Fibroblast of the conjunctiva (primary cell): ENCODE results near the gene RANBP3.
"Not testable (repeated sequence)": the region's sequence is repeated elsewhere in the genome, so short reads cannot be mapped to it uniquely, and the experiment has no call there.

Experiments used
- DNase-seq: peaks from one replicate; pipeline ENCODE4 v3.0.0-alpha.2; 2010; ENCODE audit warnings: low read depth

RANBP3 gene

DNA sequence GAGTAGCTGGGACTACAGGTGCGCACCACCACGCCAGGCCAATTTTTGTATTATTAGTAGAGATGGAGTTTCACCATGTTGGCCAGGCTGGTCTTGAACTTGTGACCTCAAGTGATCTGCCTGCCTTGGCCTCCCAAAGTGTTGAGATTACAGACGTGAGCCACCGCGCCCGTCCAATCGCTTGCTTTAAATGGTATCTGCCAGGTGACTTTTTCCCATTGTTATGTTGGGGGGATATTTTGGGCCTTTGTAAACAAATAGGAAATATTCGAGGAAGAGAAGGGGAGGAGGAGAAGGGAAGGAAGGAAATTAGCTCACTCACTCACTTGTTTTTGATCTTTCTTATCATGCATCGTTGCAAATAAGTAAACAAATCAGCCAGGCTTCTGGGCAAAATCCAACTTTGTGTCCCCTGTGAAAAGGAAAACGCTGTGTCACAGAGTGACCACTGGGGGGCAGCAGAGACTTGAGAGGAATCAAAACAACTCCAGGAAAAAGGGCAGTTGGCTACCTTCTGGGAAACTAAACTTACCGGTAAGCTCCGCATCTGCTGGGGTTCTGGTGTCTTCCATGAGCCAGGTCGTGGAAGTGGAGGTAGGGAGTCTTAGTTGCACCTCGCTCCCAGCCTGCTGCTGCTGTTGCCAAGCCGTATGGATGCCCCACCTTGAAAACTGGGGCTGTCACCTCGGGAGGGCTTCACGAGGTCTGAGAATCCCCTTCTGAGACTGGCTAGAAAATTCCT lies 9.3 kb upstream of the RANBP3 start:
- peak; percentile 78 for DNase-seq

DNA sequence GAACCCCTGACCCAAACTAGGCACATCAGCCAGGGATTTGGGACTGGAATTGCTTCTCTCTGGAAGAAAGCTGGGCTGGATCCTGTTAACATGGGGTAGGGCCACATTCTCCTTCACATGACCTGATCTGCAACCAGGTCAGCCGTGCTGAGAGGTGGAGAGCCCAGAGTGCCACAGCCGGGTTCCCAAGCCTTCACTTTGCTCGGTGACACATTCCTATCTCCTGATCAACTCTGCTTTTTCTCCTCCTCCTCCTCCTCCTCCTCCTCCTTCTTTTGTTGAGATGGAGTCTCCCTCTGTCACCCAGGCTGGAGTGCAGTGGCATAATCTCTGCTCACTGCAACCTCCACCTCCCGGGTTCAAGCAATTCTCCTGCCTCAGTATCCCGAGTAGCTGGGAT lies 7.9 kb upstream of the RANBP3 start:
- not testable (repeated sequence) for DNase-seq

DNA sequence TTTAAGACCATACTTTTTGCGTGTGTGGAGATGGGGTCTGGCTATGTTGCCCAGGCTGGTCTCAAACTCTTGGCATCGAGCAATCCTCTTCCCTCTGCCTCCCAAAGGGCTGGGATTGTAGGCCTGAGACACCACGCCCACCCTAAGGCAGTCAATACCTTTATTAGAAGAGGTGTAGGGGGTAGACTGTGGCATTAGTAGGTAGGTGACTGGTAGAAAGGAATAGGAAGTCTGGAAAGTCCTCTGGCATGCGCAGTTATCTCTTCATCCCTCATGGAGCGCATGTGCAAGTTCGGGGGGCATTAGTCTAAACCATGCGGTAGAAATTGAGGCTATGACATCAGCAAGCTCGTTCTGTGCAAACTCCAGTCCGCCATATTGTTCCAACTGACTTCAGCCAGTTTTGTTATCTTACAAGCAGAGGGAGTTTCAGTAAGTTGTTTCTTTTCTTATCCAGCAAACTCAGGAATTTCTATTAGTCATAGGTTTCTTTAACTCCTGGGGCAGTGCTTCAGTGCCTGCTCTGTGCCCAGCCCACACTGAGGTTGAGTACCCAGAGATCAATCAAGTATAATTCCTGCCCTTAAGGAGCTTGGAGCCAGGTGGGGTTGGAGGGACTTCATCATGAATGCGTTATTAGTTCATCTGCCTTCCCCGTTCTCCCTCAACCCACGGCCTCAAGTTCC lies 7.3 kb upstream of the RANBP3 start:
- no peak for DNase-seq

DNA sequence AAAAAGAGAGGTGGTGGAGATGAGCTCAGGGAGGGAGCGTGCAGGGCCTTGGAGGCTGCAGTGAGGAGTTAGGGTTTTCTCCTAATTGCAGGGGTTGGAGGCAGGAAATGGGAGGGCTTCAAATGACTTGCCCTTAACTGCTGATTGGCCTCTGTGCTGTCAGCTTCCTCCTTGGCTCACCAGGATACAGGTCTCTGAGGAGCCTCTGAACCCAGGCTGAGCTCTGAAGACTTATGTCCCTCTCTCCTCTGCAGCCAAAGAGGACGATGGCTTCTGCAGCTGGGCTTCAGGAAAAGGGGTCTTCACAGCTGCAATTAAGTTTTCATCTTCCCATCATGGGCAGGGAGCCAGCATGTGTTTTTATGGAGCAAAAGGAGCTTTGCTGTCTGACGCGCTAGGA lies 6.7 kb upstream of the RANBP3 start:
- DNase-seq: no peak

DNA sequence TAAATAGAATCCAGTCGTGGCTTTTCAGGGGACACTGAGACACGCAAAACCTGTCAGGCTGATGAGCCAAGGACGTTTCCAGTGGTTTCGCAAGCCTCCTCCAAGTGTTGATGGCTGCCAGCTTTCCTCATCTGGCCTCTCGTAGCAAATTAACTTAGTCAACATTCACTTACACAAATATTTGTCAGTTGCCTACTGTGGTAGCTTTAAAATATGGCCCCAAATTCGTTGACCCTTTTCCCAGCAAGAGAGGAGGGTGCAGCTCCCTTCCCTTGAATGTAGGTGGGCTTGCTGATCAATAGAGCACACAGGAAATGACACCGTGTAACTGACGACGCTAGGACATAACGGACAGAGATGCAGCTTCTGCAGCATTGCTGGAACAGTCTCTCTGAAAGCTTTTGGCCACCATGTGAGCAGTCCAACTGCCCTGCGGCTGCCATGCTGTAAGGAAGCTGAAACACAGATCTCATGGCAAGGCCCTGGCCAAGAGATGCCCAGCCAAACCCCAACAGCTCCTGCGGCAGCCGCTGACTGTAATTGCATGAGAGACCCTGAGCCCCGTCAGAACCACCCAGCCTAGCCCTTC lies 5.5 kb upstream of the RANBP3 start:
- DNase-seq: no peak

DNA sequence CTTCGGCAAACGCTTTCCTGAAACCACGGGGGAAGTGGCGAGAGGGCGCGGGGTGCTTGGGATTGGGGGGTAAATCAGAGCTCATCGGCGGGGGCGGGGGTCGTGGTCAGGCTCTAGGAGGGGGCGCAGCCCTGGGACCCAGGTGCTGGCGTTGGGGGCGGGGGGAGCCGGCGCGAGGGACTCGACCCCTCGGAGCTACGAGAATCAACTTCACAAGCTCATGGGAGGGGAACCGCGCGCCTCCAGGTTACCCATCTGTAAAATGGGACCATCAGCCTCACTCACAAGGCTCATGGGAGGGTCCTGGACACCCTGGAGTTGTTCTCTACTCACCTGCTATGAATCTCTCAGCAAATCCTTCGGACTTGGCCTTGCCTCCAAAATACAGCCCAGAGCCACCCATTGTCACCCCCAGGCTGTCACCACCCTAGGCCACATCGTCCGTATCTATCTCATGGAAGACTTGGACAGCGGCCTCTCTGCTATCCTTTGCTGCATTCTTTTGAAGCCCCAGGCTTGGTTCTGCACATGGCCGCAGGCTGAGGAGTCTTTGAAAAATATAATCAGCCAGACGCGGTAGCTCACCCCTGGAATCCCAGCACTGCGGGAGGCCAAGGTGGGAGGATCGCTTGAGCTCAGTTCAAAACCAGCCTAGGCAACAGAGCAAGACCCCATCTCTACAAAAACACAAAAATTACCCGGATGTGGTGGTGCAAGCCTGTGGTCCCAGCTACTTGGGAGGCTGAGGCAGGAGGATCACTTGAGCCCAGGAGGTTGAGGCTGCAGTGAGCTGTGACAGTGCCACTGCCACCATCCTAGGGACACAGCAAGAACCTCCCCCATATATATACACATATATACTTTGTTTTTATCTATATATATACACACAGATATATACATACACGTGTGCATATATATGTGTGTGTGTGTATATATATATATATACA lies 939 bp upstream of the RANBP3 start:
- no peak for DNase-seq

DNA sequence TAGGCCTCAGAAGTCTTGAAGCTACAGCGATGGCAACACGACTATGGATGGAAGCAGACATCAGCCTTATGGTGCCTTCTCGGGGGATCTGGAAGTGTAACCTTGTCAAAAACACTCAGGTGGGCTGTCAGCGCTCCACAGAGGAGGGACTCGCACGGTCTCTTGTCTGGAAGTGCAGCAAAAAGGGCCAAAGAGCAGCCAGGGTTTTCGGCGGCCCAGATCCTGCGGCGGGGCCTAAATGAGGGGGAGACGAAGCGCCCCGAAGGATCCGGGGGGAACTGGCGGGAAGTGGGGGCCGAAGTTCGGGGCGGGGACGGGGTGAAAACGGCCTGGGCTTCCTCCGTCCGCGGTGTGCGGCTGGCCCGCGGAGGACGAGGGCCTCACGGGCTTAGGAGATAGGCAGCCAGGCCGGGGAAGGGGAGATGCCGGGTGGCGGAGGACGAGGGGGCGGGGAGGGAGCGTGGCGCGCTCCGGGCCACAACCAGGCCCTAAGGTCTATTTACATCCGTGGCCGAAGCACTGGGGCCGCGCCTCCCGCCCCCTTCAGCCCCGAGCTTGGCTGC lies 637 bp downstream of the RANBP3 start:
- no peak for DNase-seq

DNA sequence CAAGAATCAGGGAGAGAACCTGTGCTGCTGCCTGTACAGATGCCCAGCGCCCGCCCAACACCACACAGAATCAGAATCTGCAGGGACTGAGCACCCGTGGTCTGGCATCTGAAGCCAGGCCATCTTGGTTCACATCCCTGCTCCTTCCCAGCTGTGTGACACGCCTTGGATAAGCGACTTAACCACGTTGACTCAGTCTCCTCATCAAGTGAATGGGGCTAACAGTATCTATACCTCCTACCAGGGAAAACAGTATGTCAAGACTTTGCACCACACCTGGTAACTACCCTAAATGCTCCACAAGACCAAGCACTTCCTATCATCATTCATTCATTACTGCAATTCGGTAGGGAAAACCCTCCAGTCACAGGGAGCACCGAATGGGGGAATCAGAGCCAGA lies 1.2 kb downstream of the RANBP3 start:
- DNase-seq: no peak

DNA sequence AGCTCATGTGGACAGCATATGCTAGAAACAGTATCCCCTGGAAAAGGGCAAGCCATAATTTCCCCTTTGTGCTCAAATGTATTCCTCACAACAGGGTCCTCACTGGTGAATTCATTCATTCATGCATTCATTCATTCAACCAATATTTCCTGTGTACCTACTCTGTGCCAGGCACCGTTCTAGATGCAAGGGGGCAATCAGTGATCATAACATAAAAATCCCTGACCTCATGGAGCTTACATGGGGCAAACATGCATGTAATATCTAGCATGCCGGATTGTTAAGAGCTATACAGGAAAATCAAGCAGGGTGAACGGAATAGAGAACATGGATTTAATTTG lies 2.6 kb downstream of the RANBP3 start:
- no peak for DNase-seq

DNA sequence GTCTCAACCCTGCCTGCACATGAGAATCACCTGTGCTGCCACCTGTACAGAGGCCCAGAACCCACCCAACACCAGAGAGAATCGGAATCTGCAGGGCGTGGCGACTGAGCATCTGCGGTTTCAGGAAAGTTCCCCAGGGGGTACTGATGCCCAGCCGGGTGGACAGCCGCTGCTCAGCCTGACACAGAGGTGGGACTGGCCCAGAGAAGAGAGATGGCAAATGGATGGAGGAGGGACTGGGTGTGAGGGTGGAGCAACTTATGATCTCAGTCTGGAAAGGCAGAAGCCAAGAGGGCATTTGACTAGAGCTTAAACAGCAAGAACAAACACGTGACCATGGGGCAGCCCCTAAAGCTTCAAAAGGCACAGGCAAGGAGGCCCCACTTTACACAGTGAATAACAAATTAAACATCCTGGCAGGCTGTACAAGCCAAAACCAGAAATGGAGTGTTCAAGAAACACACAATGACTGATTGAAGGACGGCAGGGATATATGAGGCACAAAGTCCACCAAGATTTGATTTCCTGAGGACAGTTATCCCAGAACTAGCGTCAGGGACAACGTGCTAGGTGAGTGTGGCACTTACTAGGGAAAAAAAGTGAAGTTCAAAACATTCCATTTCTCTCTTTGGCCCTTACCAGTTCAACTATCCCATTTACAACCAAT lies 3.1 kb downstream of the RANBP3 start:
- DNase-seq: no peak

DNA sequence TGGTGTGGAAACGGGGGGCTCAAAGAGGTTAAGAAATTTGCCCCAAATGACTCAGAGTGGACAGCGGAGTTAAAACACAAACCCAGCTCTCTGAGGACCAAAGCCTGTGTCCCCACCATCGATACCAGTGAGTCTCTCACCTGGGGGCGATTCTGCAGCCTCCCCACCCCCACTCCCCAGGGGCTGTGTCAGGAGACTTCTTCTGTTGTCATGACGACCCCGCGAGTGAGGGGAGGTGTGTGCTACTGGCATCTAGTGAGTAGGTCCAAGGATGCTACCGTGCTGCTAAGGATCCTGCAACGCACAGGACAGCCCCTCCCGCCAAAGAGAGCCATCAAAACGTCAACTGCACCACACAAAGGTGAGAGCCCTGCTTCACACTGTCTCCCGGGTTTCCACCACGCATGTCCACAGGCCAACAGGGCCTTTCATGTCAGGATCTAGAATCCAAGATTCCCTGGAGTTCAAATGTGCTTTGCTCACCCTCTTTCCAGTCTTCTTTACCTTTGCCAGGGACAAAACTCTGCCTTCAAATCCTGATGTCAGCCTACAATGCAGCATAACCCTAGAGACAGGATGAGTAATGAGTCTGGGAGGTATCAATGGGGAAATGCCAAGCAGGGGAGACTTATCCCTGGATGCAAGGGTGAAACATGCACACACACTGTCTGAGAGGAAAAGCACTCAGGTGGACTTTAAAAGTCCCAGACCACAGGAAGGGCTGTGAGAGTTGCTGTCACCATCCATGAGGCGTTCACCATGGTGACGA lies 3.9 kb downstream of the RANBP3 start:
- DNase-seq: no peak

DNA sequence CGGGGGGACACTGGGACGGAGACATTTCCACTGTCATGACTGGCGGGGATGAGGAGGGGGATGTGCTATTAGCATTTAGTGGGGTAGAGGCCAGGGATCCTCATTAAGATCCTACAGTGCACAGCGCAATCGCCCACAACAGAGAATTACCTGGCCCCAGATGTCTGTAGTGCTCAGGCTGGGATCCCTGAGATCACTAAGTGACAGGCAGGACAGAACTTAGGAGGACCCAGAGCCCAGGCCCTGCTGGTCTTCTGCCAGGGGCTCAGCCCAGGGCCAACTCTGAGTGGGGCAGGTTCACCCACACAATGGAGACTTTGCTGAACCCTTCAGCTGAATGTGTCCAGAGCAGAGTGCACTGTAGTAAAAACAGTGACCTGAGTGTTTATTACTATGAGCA lies 4.6 kb downstream of the RANBP3 start:
- no peak for DNase-seq

DNA sequence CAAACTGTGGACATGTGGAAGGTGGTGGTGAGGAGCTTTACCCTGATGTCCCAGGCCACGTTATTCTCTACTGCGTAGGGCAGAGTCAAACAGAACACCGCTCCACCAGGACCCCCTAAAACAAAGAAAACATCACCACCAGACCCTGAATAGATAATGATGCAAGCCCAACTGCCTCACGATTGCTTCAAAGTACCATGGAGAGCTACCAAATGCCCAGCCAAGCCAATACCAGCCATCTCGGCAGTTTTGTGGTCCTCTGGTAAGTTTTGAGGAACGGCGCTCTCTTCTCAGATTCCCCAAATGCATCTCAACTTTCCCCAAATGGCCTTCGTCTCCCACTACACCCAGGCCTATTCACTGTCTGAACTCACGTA lies 5.6 kb downstream of the RANBP3 start:
- DNase-seq: no peak

DNA sequence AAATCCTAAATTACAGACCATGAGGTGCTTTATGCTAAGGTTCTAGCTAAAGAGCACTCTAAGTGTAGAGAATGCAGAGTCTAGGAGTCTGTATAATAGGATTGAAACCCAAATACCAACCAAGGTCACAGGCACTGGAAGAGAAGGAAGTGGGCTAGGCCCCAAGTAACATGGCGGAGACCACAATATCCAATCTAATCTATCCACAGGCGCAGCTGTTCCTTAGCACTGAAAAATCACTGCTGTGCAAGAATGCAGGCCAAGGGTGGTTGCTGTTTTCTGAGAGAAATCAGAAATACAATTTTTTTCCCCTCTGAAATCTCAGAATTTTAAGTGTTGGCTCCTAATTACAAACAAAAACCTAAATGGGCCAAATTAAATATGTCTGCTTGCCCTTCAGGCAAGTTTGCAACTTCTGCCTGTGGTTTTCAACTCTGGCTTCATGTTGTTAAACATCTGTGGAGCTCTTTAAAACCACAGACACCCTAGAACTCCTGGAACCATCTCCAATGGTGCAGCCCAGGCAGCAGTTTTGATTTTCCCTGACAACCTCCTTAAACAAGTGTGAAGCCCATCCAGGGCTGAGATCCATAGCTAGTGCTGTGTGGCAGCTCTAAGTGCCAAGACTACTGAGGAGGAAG lies 6.1 kb downstream of the RANBP3 start:
- DNase-seq: no peak

DNA sequence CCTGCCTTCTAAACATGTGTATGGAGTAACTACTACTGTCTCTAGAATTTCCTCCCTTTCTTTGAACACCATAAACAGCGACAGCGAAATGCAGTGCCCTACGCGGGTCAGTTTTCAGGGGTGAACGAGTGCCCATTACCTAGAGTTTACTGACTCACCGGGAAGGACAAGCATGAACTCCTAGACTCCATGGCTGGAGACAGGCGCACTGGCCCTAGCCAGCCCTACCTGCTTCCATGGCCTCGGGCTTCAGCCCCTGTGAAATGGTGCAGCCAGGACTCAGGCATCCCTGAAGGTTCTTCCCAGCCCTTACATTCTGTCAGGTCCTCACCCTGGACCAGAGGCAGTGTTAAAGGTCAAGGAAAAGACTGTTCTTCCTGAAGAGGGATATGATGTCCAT lies 8.5 kb downstream of the RANBP3 start:
- no peak for DNase-seq

DNA sequence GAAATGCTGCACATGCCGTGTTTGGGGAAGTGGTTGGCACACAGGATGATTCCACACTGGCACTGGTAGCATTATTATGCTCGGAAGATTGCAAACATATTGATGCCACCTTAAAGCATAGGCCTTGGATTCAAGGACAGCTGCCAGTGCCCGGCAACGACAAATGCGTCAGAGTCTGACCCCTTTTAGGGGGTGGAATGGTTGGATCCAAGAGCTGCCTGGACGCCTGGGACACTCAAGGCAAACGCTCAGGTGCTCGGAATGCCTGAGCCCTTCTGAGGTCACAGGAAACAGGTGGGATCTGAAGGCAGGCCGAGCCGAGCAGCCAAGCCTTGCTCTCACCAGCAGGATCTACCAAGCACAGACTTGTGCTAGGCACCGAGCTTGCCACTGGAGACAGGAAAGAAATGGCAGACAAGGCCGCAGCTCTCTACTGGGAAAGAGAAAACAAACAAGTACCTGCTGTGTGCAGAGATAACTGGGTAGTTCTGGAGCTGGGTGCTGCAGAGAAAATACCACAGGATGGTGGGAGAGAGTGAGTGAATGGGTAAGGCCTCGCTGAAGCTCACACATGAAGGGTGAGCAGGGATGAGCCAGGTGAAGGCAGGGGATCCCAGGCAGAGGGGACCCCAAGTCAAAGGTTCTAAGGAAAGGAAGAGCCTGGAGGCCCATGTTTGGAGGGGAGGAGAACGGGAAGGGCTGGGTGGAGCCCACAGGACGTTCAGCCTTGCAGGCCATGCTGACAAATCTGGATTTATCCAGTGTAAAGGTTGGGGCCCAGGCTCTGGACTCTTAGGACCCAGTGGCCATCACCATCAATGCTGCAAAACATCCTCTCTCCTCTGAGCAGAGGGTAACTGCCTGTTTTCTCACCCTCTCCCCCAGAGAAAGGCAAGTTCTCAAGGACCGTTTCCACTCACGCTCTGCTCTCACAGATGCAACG lies 9.2 kb downstream of the RANBP3 start:
- no peak for DNase-seq

DNA sequence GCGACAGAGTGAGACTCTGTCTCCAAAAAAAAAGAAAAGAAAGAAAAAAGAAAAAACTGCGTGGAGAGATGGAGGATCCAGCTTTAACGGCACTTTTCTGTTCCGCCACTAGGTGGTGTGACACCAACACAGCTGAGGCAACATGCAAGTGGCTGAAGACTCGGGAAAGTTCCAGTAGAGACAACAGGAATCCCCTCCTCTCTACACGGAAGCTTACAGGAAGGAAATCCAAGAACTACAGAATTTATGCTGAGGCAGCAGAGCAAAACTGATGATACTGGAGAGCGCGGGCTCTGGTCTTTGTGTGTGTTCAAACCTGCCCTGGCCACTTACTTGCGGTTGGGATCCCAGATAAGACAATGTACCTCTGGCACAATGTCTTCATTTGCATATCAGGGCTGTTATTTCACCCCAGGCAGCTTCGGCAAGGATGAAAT lies 9.9 kb downstream of the RANBP3 start:
- DNase-seq: peak; percentile 70

DNA sequence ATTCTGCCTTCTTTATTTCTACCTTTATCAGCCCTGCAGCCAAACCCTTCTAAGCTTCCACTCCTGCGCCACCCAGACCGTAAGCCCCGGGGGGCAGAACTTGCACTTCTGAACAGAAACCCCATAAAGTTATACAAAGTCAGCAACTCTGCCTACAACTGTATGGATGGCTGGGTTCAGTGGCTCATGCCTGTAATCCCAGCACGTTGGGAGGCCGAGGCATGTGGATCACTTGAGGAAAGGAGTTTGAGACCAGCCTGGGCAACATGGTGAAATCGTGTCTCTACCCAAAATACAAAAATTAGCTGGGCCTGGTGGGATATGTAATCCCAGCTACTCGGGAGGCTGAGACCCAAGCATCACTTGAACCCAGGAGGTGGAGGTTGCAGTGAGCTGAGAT lies 10.4 kb downstream of the RANBP3 start:
- DNase-seq: no peak

DNA sequence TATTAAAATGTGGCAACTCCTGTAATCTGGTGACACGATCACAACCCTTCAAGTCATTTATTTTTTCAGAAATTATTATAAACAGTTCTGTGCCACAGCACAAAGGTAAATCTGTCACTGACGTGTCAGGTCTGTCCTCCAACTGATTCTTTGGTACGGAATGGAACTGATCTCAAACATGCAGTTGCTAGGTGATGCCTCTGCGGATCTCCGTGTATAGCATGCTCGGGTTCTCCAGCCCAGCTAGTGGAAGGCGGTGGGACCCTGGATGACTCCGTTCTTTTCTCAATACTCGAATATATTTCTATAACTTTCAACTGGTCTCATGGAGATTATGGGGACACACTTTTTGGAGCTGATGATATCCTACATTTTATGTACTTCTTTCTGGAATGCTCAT lies 11.0 kb downstream of the RANBP3 start:
- DNase-seq: no peak
